ENCODE measurements around the gene GUCA2A.
"Not testable (repeated sequence)": the region's sequence is repeated elsewhere in the genome, so short reads cannot be mapped to it uniquely, and the experiment has no call there.

Gene GUCA2A, protein sequence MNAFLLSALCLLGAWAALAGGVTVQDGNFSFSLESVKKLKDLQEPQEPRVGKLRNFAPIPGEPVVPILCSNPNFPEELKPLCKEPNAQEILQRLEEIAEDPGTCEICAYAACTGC

DNA sequence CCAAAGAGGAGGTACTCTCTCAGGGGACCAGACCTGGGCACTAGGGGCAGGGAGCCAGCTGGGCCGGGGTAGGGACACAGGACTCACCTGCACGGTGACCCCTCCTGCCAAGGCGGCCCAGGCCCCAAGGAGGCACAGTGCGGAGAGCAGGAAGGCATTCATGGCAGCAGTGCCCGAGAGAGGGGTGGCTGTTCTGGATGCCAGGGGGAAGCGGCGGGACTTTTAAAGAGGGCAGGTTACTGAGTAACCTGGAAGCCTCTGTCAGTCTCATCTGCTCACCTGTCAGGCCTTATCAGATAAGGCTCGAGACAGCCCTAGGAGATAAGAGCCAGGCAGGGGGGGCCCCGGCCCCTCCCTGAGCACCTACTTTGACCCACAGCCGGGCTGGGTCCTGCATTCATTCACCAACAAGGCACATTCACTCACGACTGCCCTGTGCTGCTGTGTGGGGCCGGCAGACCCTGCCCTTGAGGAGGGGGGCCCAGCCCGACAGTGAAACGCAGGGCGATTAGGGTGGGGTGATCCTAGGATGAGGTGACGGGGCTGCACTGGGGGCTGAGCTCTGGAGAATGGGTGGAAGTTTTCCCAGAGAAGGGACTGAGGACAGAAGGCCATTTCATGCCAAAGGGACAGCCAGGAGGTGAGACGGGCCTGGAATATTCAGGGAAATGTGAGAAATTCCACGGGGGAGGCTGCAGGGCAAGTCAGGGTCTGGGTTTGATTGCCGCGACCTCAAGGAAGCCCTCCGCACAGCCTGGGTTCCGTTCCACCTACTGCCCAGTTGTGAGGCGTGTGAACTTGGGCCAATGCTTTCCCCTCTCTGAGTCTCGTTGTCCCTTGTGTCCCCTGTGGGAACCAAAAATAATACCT lies at the start of gene GUCA2A:
TSS of gene GUCA2A (minus strand) at position 195 of the 870 bp plus-strand sequence. CDS start at position 162, 33 bp downstream.
- no peaks in the 10 kb centered on the region for H3K36me3 ChIP-seq (ENCODE audit: control insufficient read depth in 2 of 2, insufficient read depth in 2 of 2, low read length in 2 of 2)
- H3K4me3 ChIP-seq (ENCODE audit: low read length in 2 of 2): peak within 1 kb of the TSS; percentile 51 to 61
- H3K4me1 ChIP-seq (ENCODE audit: control insufficient read depth in 2 of 2, insufficient read depth in 2 of 2, low read length in 2 of 2): peaks cover 29 to 50% of the 10 kb centered on the region in 2 donors
- peak within 1 kb of the TSS; percentile 52 to 76 for H3K9ac ChIP-seq (ENCODE audit: low read depth in 1 of 2, low read length in 2 of 2)
- H3K27ac ChIP-seq (ENCODE audit: low read depth in 2 of 2, low read length in 2 of 2): peak within 1 kb of the TSS; percentile 84 to 88
- H3K9me3 ChIP-seq (ENCODE audit: control insufficient read depth in 2 of 2, low read length in 2 of 2): peaks cover 0 to 2% of the 10 kb centered on the region in 2 donors
- H3K27me3 ChIP-seq (ENCODE audit: control insufficient read depth in 2 of 2, insufficient read depth in 2 of 2, low read length in 2 of 2): no peaks in the 10 kb centered on the region

- Histone ChIP-seq H3K4me1 (ENCODE audit: control insufficient read depth in 2 of 2, insufficient read depth in 2 of 2, low read length in 2 of 2) (peaks cover 3 to 10% of the 10 kb centered on the region in 2 donors), H3K4me3 (ENCODE audit: low read length in 2 of 2) (no peak overlapping the region), H3K27ac (ENCODE audit: low read depth in 2 of 2, low read length in 2 of 2) (no peak overlapping the region), H3K9me3 (ENCODE audit: control insufficient read depth in 2 of 2, low read length in 2 of 2) (no peaks in the 10 kb centered on the region), H3K36me3 (ENCODE audit: control insufficient read depth in 2 of 2, insufficient read depth in 2 of 2, low read length in 2 of 2) (no peaks in the 10 kb centered on the region), H3K9ac (ENCODE audit: low read depth in 1 of 2, low read length in 2 of 2) (no peak overlapping the region), H3K27me3 (ENCODE audit: control insufficient read depth in 2 of 2, insufficient read depth in 2 of 2, low read length in 2 of 2) (no peaks in the 10 kb centered on the region)
Observed at GRCh38 chr1:42211224-42211623, 46.7 kb upstream of the GUCA2A start.

- Histone ChIP-seq H3K36me3 (ENCODE audit: control insufficient read depth in 2 of 2, insufficient read depth in 2 of 2, low read length in 2 of 2) (no peaks in the 10 kb centered on the region), H3K9ac (ENCODE audit: low read depth in 1 of 2, low read length in 2 of 2) (no peak overlapping the region), H3K4me3 (ENCODE audit: low read length in 2 of 2) (no peak overlapping the region), H3K27ac (ENCODE audit: low read depth in 2 of 2, low read length in 2 of 2) (no peak overlapping the region), H3K9me3 (ENCODE audit: control insufficient read depth in 2 of 2, low read length in 2 of 2) (no peaks in the 10 kb centered on the region), H3K27me3 (ENCODE audit: control insufficient read depth in 2 of 2, insufficient read depth in 2 of 2, low read length in 2 of 2) (no peaks in the 10 kb centered on the region), H3K4me1 (ENCODE audit: control insufficient read depth in 2 of 2, insufficient read depth in 2 of 2, low read length in 2 of 2) (peaks cover 3 to 10% of the 10 kb centered on the region in 2 donors)
Observed at GRCh38 chr1:42210421-42211133, 46.0 kb upstream of the GUCA2A start.

DNA sequence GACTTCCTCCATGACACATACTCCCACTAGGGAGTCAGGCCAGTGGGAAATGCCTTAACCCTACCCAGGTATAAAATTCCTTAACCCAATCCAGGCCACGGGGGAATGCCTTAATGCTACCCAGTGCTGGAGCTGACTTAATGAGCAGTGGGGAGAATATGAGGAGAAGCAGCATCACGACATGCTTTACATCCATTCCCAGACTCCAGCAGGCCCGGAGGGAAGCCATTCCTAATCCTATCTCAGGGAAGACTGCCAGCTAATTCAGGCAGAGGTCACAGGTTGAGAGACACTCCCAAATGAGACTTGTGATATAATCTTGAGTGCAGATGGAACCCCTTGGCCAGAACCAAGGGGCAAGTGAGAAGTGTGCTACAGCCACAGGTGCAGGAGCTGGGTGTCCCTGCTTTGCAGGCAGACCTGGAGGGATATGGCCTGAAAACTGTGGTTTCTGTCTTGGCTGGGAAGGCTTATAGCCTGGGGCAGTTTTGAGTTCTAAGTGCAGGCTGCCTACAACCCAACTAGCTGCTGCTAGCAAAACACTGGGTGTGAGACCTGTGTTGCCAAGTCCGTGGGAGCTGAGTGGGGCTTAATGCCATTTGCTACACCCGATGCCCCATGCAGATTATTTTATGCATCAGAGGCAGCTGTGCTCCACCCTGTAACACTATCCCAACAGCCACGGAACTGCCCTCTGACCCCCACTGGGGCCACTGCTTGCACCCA lies 45.1 kb upstream of the GUCA2A start:
- Histone ChIP-seq H3K27ac (ENCODE audit: low read depth in 2 of 2, low read length in 2 of 2) (no peak overlapping the region), H3K36me3 (ENCODE audit: control insufficient read depth in 2 of 2, insufficient read depth in 2 of 2, low read length in 2 of 2) (no peaks in the 10 kb centered on the region), H3K4me3 (ENCODE audit: low read length in 2 of 2) (no peak overlapping the region), H3K4me1 (ENCODE audit: control insufficient read depth in 2 of 2, insufficient read depth in 2 of 2, low read length in 2 of 2) (peaks cover 3 to 10% of the 10 kb centered on the region in 2 donors), H3K27me3 (ENCODE audit: control insufficient read depth in 2 of 2, insufficient read depth in 2 of 2, low read length in 2 of 2) (no peaks in the 10 kb centered on the region), H3K9ac (ENCODE audit: low read depth in 1 of 2, low read length in 2 of 2) (no peak overlapping the region), H3K9me3 (ENCODE audit: control insufficient read depth in 2 of 2, low read length in 2 of 2) (no peaks in the 10 kb centered on the region)

DNA sequence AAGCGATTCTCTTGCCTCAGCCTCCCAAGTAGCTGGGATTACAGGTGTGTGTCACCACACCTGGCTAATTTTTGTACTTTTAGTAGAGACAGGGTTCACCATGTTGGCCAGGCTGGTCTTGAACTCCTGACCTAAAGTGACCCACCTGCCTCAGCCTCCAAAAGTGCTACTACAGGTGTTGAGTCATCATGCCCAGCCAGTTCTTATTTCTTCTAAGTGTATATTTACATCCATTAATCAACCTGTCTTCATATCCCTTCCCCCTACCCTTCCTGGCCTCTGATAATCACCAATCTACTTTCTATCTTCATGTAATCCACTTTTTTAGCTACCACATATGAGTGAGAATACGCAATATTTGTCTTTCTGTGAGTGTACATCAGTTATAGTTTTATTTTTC lies 42.4 kb upstream of the GUCA2A start:
- H3K4me3 ChIP-seq (ENCODE audit: low read length in 2 of 2); H3K27me3 ChIP-seq (ENCODE audit: control insufficient read depth in 2 of 2, insufficient read depth in 2 of 2, low read length in 2 of 2); H3K27ac ChIP-seq (ENCODE audit: low read depth in 2 of 2, low read length in 2 of 2); H3K9ac ChIP-seq (ENCODE audit: low read depth in 1 of 2, low read length in 2 of 2); H3K36me3 ChIP-seq (ENCODE audit: control insufficient read depth in 2 of 2, insufficient read depth in 2 of 2, low read length in 2 of 2); H3K9me3 ChIP-seq (ENCODE audit: control insufficient read depth in 2 of 2, low read length in 2 of 2); H3K4me1 ChIP-seq (ENCODE audit: control insufficient read depth in 2 of 2, insufficient read depth in 2 of 2, low read length in 2 of 2): not testable (repeated sequence)

- no peak overlapping the region for H3K4me3 ChIP-seq (ENCODE audit: low read length in 2 of 2)
- no peak overlapping the region for H3K27ac ChIP-seq (ENCODE audit: low read depth in 2 of 2, low read length in 2 of 2)
- peaks cover 3 to 5% of the 10 kb centered on the region in 2 donors for H3K36me3 ChIP-seq (ENCODE audit: control insufficient read depth in 2 of 2, insufficient read depth in 2 of 2, low read length in 2 of 2)
- no peaks in the 10 kb centered on the region for H3K27me3 ChIP-seq (ENCODE audit: control insufficient read depth in 2 of 2, insufficient read depth in 2 of 2, low read length in 2 of 2)
- no peaks in the 10 kb centered on the region for H3K9me3 ChIP-seq (ENCODE audit: control insufficient read depth in 2 of 2, low read length in 2 of 2)
- H3K9ac ChIP-seq (ENCODE audit: low read depth in 1 of 2, low read length in 2 of 2): no peak overlapping the region
- peaks cover 0 to 4% of the 10 kb centered on the region in 2 donors for H3K4me1 ChIP-seq (ENCODE audit: control insufficient read depth in 2 of 2, insufficient read depth in 2 of 2, low read length in 2 of 2)
Observed at GRCh38 chr1:42206164-42206563, 41.6 kb upstream of the GUCA2A start.

GRCh38 chr1:42201986-42202385 lies 37.4 kb upstream of the GUCA2A start:
- H3K36me3 ChIP-seq (ENCODE audit: control insufficient read depth in 2 of 2, insufficient read depth in 2 of 2, low read length in 2 of 2): peaks cover 14% of the 10 kb centered on the region in 2 donors
- no peak overlapping the region for H3K9ac ChIP-seq (ENCODE audit: low read depth in 1 of 2, low read length in 2 of 2)
- no peaks in the 10 kb centered on the region for H3K9me3 ChIP-seq (ENCODE audit: control insufficient read depth in 2 of 2, low read length in 2 of 2)
- H3K4me1 ChIP-seq (ENCODE audit: control insufficient read depth in 2 of 2, insufficient read depth in 2 of 2, low read length in 2 of 2): no peaks in the 10 kb centered on the region
- H3K27me3 ChIP-seq (ENCODE audit: control insufficient read depth in 2 of 2, insufficient read depth in 2 of 2, low read length in 2 of 2): no peaks in the 10 kb centered on the region
- no peak overlapping the region for H3K27ac ChIP-seq (ENCODE audit: low read depth in 2 of 2, low read length in 2 of 2)
- H3K4me3 ChIP-seq (ENCODE audit: low read length in 2 of 2): no peak overlapping the region

DNA sequence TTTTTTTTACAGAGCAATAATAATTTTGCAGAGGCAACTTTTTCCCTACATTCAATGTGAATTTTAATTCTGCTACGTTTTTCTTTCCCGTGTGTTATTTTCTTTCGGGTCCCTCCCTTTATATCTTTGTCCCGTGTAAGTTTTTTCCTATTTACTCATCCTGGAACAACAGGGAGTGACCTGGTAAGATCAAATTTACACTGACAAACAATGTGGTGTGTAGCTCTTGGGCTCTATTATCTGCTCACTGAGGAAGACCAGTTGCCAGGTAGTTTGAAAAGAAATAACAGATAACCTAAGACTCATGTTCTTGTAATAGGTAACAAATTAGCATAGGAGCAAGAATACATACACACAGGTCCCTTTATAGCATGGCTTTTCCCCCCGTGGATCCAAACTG lies 33.7 kb upstream of the GUCA2A start:
- H3K9me3 ChIP-seq (ENCODE audit: control insufficient read depth in 2 of 2, low read length in 2 of 2): no peaks in the 10 kb centered on the region

DNA sequence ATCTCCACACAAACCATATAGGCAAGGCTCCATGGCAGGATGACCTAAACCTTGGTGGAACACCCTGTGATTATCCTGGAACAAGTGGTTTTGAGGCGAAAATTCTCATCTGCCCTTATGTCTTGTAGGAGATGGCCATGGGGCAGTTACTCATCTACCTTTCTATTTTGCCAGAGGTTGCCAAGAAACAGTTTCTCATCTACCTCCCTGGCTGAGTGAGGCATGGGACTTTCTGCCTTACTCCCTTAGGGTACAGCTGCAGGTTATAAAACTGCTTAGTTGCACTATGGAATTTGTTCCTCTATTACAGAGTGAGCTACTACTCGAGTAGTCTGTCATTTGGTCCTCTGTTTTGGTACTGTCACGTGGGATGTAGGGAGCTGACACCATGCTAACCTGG lies 31.3 kb upstream of the GUCA2A start:
- no peaks in the 10 kb centered on the region for H3K4me1 ChIP-seq (ENCODE audit: control insufficient read depth in 2 of 2, insufficient read depth in 2 of 2, low read length in 2 of 2)
- H3K4me3 ChIP-seq (ENCODE audit: low read length in 2 of 2): no peak overlapping the region
- no peak overlapping the region for H3K9ac ChIP-seq (ENCODE audit: low read depth in 1 of 2, low read length in 2 of 2)
- H3K36me3 ChIP-seq (ENCODE audit: control insufficient read depth in 2 of 2, insufficient read depth in 2 of 2, low read length in 2 of 2): peaks cover 28 to 33% of the 10 kb centered on the region in 2 donors
- no peaks in the 10 kb centered on the region for H3K9me3 ChIP-seq (ENCODE audit: control insufficient read depth in 2 of 2, low read length in 2 of 2)
- H3K27ac ChIP-seq (ENCODE audit: low read depth in 2 of 2, low read length in 2 of 2): no peak overlapping the region
- no peaks in the 10 kb centered on the region for H3K27me3 ChIP-seq (ENCODE audit: control insufficient read depth in 2 of 2, insufficient read depth in 2 of 2, low read length in 2 of 2)

More for the DNA sequence above, 33.7 kb upstream of the GUCA2A start:
- H3K36me3 ChIP-seq (ENCODE audit: control insufficient read depth in 2 of 2, insufficient read depth in 2 of 2, low read length in 2 of 2): peaks cover 22 to 26% of the 10 kb centered on the region in 2 donors
- no peaks in the 10 kb centered on the region for H3K27me3 ChIP-seq (ENCODE audit: control insufficient read depth in 2 of 2, insufficient read depth in 2 of 2, low read length in 2 of 2)
- H3K27ac ChIP-seq (ENCODE audit: low read depth in 2 of 2, low read length in 2 of 2): peak overlapping the region in 1 of 2 donors; percentile 60
- H3K4me3 ChIP-seq (ENCODE audit: low read length in 2 of 2): no peak overlapping the region
- H3K4me1 ChIP-seq (ENCODE audit: control insufficient read depth in 2 of 2, insufficient read depth in 2 of 2, low read length in 2 of 2): no peaks in the 10 kb centered on the region
- H3K9ac ChIP-seq (ENCODE audit: low read depth in 1 of 2, low read length in 2 of 2): no peak overlapping the region

Data from mucosa of rectum (tissue), 2 donors.